HCT116 (cell line): ENCODE data around the gene FALEC.
A peak's percentile ranks its signal among the peaks of the same experiment; 100 is the strongest.

Experiments used
- CBX3 ChIP-seq: IDR thresholded peaks from 2 replicates; pipeline ENCODE4 v1.6.1; 2012; ENCODE audit warnings: low read depth
- CTCF ChIP-seq, 3 experiments: fragments of 200-600 bp in 1 of 3; sonication (generic) in 1 of 3; IDR thresholded peaks in 2 of 3; conservative IDR thresholded peaks in 1 of 3; 2 replicates each; pipeline ENCODE4 v1.5.1; 2012 to 2017; ENCODE audit warnings: low read depth in 2 of 3, low read length in 2 of 3, antibody characterized with exemption in 1 of 3, borderline replicate concordance in 1 of 3, control low read depth in 1 of 3, mild to moderate bottlenecking in 1 of 3, mixed read lengths in 1 of 3, mixed run types in 1 of 3, moderate library complexity in 1 of 3; ENCODE audit not compliant: insufficient read depth in 1 of 3
- EGR1 ChIP-seq: IDR thresholded peaks from 2 replicates; pipeline ENCODE4 v1.6.1; 2012; ENCODE audit warnings: low read depth
- EZH2 ChIP-seq: fragments of 200-600 bp; sonication (generic); IDR thresholded peaks from 2 replicates; pipeline ENCODE4 v1.6.1; 2017; ENCODE audit warnings: antibody characterized with exemption, mixed run types
- MAX ChIP-seq: IDR thresholded peaks from 2 replicates; pipeline ENCODE4 v1.6.1; 2012
- POLR2A ChIP-seq: IDR thresholded peaks from 2 replicates; pipeline ENCODE4 v1.7.0; 2011; ENCODE audit warnings: borderline replicate concordance; ENCODE audit not compliant: insufficient read depth, insufficient read length; ENCODE audit errors: extremely low read depth
- POLR2AphosphoS5 ChIP-seq: IDR thresholded peaks from 2 replicates; pipeline ENCODE4 v1.6.1; 2011; ENCODE audit warnings: mild to moderate bottlenecking, low read depth, low read length, moderate library complexity
- RAD21 ChIP-seq: IDR thresholded peaks from 2 replicates; pipeline ENCODE4 v1.6.1; 2012; ENCODE audit warnings: low read depth, mild to moderate bottlenecking
- REST ChIP-seq: IDR thresholded peaks from 2 replicates; pipeline ENCODE4 v1.6.1; 2012; ENCODE audit warnings: low read depth
- TCF7L2 ChIP-seq: IDR thresholded peaks from 2 replicates; pipeline ENCODE4 v1.7.0; 2011; ENCODE audit warnings: borderline replicate concordance, inconsistent platforms; ENCODE audit not compliant: insufficient read depth, insufficient read length; ENCODE audit errors: extremely low read depth

- TF ChIP-seq MAX (peak; percentile 85), RAD21 (no peak), POLR2A (peak; percentile 72), CTCF (IDR thresholded peaks at IDR 0.05 in 2 of 3, conservative IDR thresholded peaks at IDR 0.05 in 1 of 3; ENCODE audit: borderline replicate concordance in 1 of 3, insufficient read depth in 1 of 3, low read depth in 2 of 3, low read length in 2 of 3) (peak in 1 of 3 experiments; percentile 13; a peak in 1 of 6 replicates), CBX3 (peak; percentile 97), POLR2AphosphoS5 (peak; percentile 89), EZH2 (no peak), TCF7L2 (peak; percentile 69), REST (no peak), EGR1 (0 out of 2 replicates have a peak, but pooled peaks have one; percentile 18)
Measured at GRCh38 chr1:150486966-150487762, 28.4 kb upstream of the FALEC start, which contains the start of gene TARS2.
